ENCODE data around the gene DEGS2.

- TF ChIP-seq CTCF (IDR thresholded peaks at IDR 0.05) (no peak), POLR2A (IDR thresholded peaks at IDR 0.05) (no peak)
Observed at GRCh38 chr14:100172811-100173210, 13.4 kb upstream of the DEGS2 start.
